ENCODE measurements around the gene ALDH3A2. TPM values are rescaled to one million over a fixed set of nuclear protein-coding genes. Genes with fewer than 3 reads are reported as not detected.

ALDH3A2 gene
- 10 to 100 TPM; 26.9 to 60.1 TPM for total RNA-seq
- polyA plus RNA-seq (2013, experiment 1 of 2): 51.0 TPM
- polyA plus RNA-seq (2013, experiment 2 of 2): 44.7 TPM
- long read RNA-seq, experiment 1, transcript ALDH3A2-201 (10 exons, 3,928 nt): major isoform, 5 of 13 reads
- long read RNA-seq, experiment 1, partial matches to known transcripts: 3 of 13 reads
- long read RNA-seq, experiment 1, other reads (novel, unspliced or antisense): 1 of 13 reads
- long read RNA-seq, experiment 2, transcript ALDH3A2-201 (10 exons, 3,928 nt): major isoform, 55 of 76 reads
- long read RNA-seq, experiment 2, partial matches to known transcripts: 4 of 76 reads
- long read RNA-seq, experiment 2, other reads (novel, unspliced or antisense): 6 of 76 reads
- long read RNA-seq, experiment 3, transcript ALDH3A2-203 (11 exons, 3,640 nt): minor isoform, 5 of 290 reads
- long read RNA-seq, experiment 3, transcript ALDH3A2-201 (10 exons, 3,928 nt): major isoform, 227 of 290 reads
- long read RNA-seq, experiment 3, transcript ALDH3A2-202 (11 exons, 3,828 nt): minor isoform, 17 of 290 reads
- long read RNA-seq, experiment 3, partial matches to known transcripts: 3 of 290 reads
- long read RNA-seq, experiment 3, other reads (novel, unspliced or antisense): 30 of 290 reads
- long read RNA-seq, experiment 4, transcript ALDH3A2-201 (10 exons, 3,928 nt): major isoform, 45 of 64 reads
- long read RNA-seq, experiment 4, partial matches to known transcripts: 8 of 64 reads
- long read RNA-seq, experiment 4, other reads (novel, unspliced or antisense): 5 of 64 reads

GRCh38 chr17:19648475-19649273 is at the start of gene ALDH3A2:
Gene ALDH3A2 (plus strand): TSS chr17:19648751. CDS start chr17:19648972, 221 bp downstream.
- TF ChIP-seq, protein P1, sequence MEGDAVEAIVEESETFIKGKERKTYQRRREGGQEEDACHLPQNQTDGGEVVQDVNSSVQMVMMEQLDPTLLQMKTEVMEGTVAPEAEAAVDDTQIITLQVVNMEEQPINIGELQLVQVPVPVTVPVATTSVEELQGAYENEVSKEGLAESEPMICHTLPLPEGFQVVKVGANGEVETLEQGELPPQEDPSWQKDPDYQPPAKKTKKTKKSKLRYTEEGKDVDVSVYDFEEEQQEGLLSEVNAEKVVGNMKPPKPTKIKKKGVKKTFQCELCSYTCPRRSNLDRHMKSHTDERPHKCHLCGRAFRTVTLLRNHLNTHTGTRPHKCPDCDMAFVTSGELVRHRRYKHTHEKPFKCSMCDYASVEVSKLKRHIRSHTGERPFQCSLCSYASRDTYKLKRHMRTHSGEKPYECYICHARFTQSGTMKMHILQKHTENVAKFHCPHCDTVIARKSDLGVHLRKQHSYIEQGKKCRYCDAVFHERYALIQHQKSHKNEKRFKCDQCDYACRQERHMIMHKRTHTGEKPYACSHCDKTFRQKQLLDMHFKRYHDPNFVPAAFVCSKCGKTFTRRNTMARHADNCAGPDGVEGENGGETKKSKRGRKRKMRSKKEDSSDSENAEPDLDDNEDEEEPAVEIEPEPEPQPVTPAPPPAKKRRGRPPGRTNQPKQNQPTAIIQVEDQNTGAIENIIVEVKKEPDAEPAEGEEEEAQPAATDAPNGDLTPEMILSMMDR (conservative IDR thresholded peaks at IDR 0.05): peak; percentile 57
- Mint-ChIP-seq H3K36me3 (ENCODE audit: low read depth) (peaks cover 21% of the 10 kb centered on the region), H3K27ac (peak within 1 kb of the TSS; percentile 91), H3K4me3 (peak within 1 kb of the TSS; percentile 71), H3K4me1 (peaks cover 35% of the 10 kb centered on the region), H3K9me3 (peaks cover 15% of the 10 kb centered on the region), H3K27me3 (ENCODE audit: insufficient read depth) (peaks cover 24% of the 10 kb centered on the region)
- 0% methylated on average over 28 to 71 of the region's 71 CpGs for WGBS, 2 experiments (ENCODE audit: insufficient coverage in 1 of 2, insufficient read length in 1 of 2)
- Histone ChIP-seq H3K9me3 (ENCODE audit: control insufficient read depth, low read length) (peaks cover 15% of the 10 kb centered on the region), H3K36me3 (ENCODE audit: control insufficient read depth, insufficient read depth, low read length) (peaks cover 20% of the 10 kb centered on the region), H3K9ac (ENCODE audit: extremely low read depth, low read length, poor library complexity, severe bottlenecking) (peak within 1 kb of the TSS; percentile 66), H3K4me1 (ENCODE audit: control insufficient read depth, insufficient read depth, low read length) (peaks cover 4% of the 10 kb centered on the region), H3K27ac (ENCODE audit: low read depth, low read length) (peak within 1 kb of the TSS; percentile 33), H3K27me3 (ENCODE audit: control insufficient read depth, insufficient read depth, low read length, poor library complexity, severe bottlenecking) (no peaks in the 10 kb centered on the region), H3K4me3 (ENCODE audit: low read length) (peak within 1 kb of the TSS; percentile 99)
- peak; percentile 100 for DNase-seq

- no peak for DNase-seq
- WGBS, 2 experiments (ENCODE audit: insufficient coverage in 1 of 2, insufficient read length in 1 of 2): 98 to 100% methylated on average over 2 of the region's 2 CpGs
- H3K4me3 ChIP-seq (ENCODE audit: low read length): no peak overlapping the region
- Mint-ChIP-seq H3K27ac (no peak overlapping the region), H3K27me3 (ENCODE audit: insufficient read depth) (peaks cover 4% of the 10 kb centered on the region), H3K9me3 (no peaks in the 10 kb centered on the region), H3K4me3 (no peak overlapping the region), H3K36me3 (ENCODE audit: low read depth) (no peaks in the 10 kb centered on the region), H3K4me1 (no peaks in the 10 kb centered on the region)
- H3K36me3 ChIP-seq (ENCODE audit: control insufficient read depth, insufficient read depth, low read length): no peaks in the 10 kb centered on the region
- TF ChIP-seq, protein P1 (conservative IDR thresholded peaks at IDR 0.05): no peak
- no peaks in the 10 kb centered on the region for H3K9me3 ChIP-seq (ENCODE audit: control insufficient read depth, low read length)
- no peaks in the 10 kb centered on the region for H3K27me3 ChIP-seq (ENCODE audit: control insufficient read depth, insufficient read depth, low read length, poor library complexity, severe bottlenecking)
- H3K4me1 ChIP-seq (ENCODE audit: control insufficient read depth, insufficient read depth, low read length): no peaks in the 10 kb centered on the region
- H3K9ac ChIP-seq (ENCODE audit: extremely low read depth, low read length, poor library complexity, severe bottlenecking): no peak overlapping the region
- no peak overlapping the region for H3K27ac ChIP-seq (ENCODE audit: low read depth, low read length)
Observed at GRCh38 chr17:19610311-19610710, 38.2 kb upstream of the ALDH3A2 start.

- H3K27me3 ChIP-seq (ENCODE audit: control insufficient read depth, insufficient read depth, low read length, poor library complexity, severe bottlenecking): no peaks in the 10 kb centered on the region
- Mint-ChIP-seq H3K4me1 (no peaks in the 10 kb centered on the region), H3K27me3 (ENCODE audit: insufficient read depth) (peaks cover 4% of the 10 kb centered on the region), H3K4me3 (no peak overlapping the region), H3K36me3 (ENCODE audit: low read depth) (no peaks in the 10 kb centered on the region), H3K27ac (no peak overlapping the region), H3K9me3 (no peaks in the 10 kb centered on the region)
- H3K27ac ChIP-seq (ENCODE audit: low read depth, low read length): no peak overlapping the region
- no peak overlapping the region for H3K4me3 ChIP-seq (ENCODE audit: low read length)
- no peaks in the 10 kb centered on the region for H3K9me3 ChIP-seq (ENCODE audit: control insufficient read depth, low read length)
- 90 to 97% methylated on average over 3 to 4 of the region's 5 CpGs for WGBS, 2 experiments (ENCODE audit: insufficient coverage in 1 of 2, insufficient read length in 1 of 2)
- TF ChIP-seq, protein P1 (conservative IDR thresholded peaks at IDR 0.05): no peak
- no peak for DNase-seq
- H3K36me3 ChIP-seq (ENCODE audit: control insufficient read depth, insufficient read depth, low read length): no peaks in the 10 kb centered on the region
- H3K4me1 ChIP-seq (ENCODE audit: control insufficient read depth, insufficient read depth, low read length): no peaks in the 10 kb centered on the region
- H3K9ac ChIP-seq (ENCODE audit: extremely low read depth, low read length, poor library complexity, severe bottlenecking): no peak overlapping the region
Observed at GRCh38 chr17:19610879-19611278, 37.7 kb upstream of the ALDH3A2 start.
